PC-9 (cell line): ENCODE results near the gene SPARCL1. TPM values are rescaled to one million over a fixed set of nuclear protein-coding genes. Genes with fewer than 3 reads are reported as not detected.

Experiments used
- BruUV-seq: library from RNA; stranded (reverse); fragments of 400-500 nt; replicated peaks from 2 replicates; lab custom pipeline; 2021; lab: Mats Ljungman, UMichigan
- CTCF ChIA-PET: fragments of 300-600 bp; sonication (Branson Sonifier 250); formaldehyde crosslinking; loops from one replicate; lab custom pipeline; 2022; ENCODE audit warnings: antibody characterized with exemption; lab: Charles Lee
- POLR2A ChIA-PET: fragments of 300-600 bp; sonication (Branson Sonifier 250); formaldehyde crosslinking; loops from one replicate; lab custom pipeline; 2022; ENCODE audit warnings: antibody characterized with exemption; ENCODE audit not compliant: unreplicated experiment; lab: Charles Lee
- DNase-seq, 2 experiments: peaks; one replicate each; pipeline versions ENCODE4 v3.0.0 to v3.0.0-alpha.2; 2015 to 2022; ENCODE audit warnings: mixed read lengths in 1 of 2
- H2AFZ ChIP-seq: fragments of 200-600 bp; sonication (generic); 2 replicates; pipeline ENCODE4 v1.8.1; 2017; ENCODE audit warnings: antibody characterized with exemption
- H3F3A ChIP-seq: fragments of 200-600 bp; sonication (generic); 2 replicates; pipeline ENCODE4 v1.8.1; 2017; ENCODE audit warnings: antibody characterized with exemption, mild to moderate bottlenecking, low read depth; ENCODE audit not compliant: insufficient read depth
- H3K27ac ChIP-seq: fragments of 200-600 bp; sonication (generic); 2 replicates; pipeline ENCODE4 v1.6.1; 2016; ENCODE audit warnings: mixed run types
- H3K27me3 ChIP-seq: fragments of 200-600 bp; sonication (generic); 2 replicates; pipeline ENCODE4 v1.6.1; 2016; ENCODE audit warnings: low read depth, mixed run types; ENCODE audit not compliant: insufficient read depth
- H3K36me3 ChIP-seq: fragments of 200-600 bp; sonication (generic); 2 replicates; pipeline ENCODE4 v1.6.1; 2016; ENCODE audit warnings: low read depth, mixed run types
- H3K4me1 ChIP-seq: fragments of 200-600 bp; sonication (generic); replicated peaks from 2 replicates; pipeline ENCODE4 v1.6.1; 2016; ENCODE audit warnings: mixed run types; ENCODE audit not compliant: insufficient read depth
- H3K4me2 ChIP-seq: fragments of 200-600 bp; sonication (generic); 2 replicates; pipeline ENCODE4 v1.6.1; 2017; ENCODE audit warnings: mixed run types
- H3K4me3 ChIP-seq: fragments of 200-600 bp; sonication (generic); 2 replicates; pipeline ENCODE4 v1.6.1; 2016; ENCODE audit warnings: mixed run types
- H3K79me2 ChIP-seq: fragments of 200-600 bp; sonication (generic); 2 replicates; pipeline ENCODE4 v1.6.1; 2017; ENCODE audit warnings: low read depth, mixed run types
- H3K9me2 ChIP-seq: fragments of 200-600 bp; sonication (generic); 2 replicates; pipeline ENCODE4 v1.8.1; 2017; ENCODE audit warnings: mild to moderate bottlenecking; ENCODE audit not compliant: insufficient read depth
- H3K9me3 ChIP-seq: fragments of 200-600 bp; sonication (generic); 2 replicates; pipeline ENCODE4 v1.8.1; 2016; ENCODE audit warnings: low read depth; ENCODE audit not compliant: insufficient read depth
- H4K20me1 ChIP-seq: fragments of 200-600 bp; sonication (generic); 2 replicates; pipeline ENCODE4 v1.8.1; 2017; ENCODE audit not compliant: insufficient read depth
- CTCF ChIP-seq: fragments of 200-600 bp; sonication (generic); conservative IDR thresholded peaks from 2 replicates; pipeline ENCODE4 v1.6.1; 2017; ENCODE audit warnings: mixed run types, antibody characterized with exemption, mild to moderate bottlenecking, moderate library complexity
- EZH2 ChIP-seq: fragments of 200-600 bp; sonication (generic); IDR thresholded peaks from 2 replicates; pipeline ENCODE4 v1.8.0; 2017; ENCODE audit warnings: antibody characterized with exemption, low read depth
- intact Hi-C: fragments of 100-400 bp; cut with micrococcal nuclease; formaldehyde crosslinking; loops from one replicate; pipeline ENCODE4 v1.10.0; 2022; ENCODE audit not compliant: unreplicated experiment
- total RNA-seq: library from RNA; stranded (reverse); gene quantifications from 2 replicates; pipeline ENCODE4 v1.2.3, GENCODE V29; 2021

The SPARCL1 gene
- total RNA-seq, 1 experiment from 2014 or later: not detected

GRCh38 chr4:87541956-87542709 lies 13.0 kb upstream of the SPARCL1 start:
- H3K9me3 ChIP-seq: no peaks in the 10 kb centered on the region
- H4K20me1 ChIP-seq: no peaks in the 10 kb centered on the region
- BruUV-seq: no TSS peak
- H3K9me2 ChIP-seq: no peaks in the 10 kb centered on the region
- no peaks in the 10 kb centered on the region for H3F3A ChIP-seq
- H3K36me3 ChIP-seq: no peaks in the 10 kb centered on the region
- H3K27me3 ChIP-seq: no peaks in the 10 kb centered on the region
- H3K27ac ChIP-seq: no peak overlapping the region
- POLR2A ChIA-PET: no interaction called here
- CTCF ChIA-PET: interaction anchor here (0.7 kb wide), 1 partner anchor 914 kb away, joined by 3 read pairs; no protein-coding TSS in a partner anchor
- H3K79me2 ChIP-seq: no peaks in the 10 kb centered on the region
- no peak for DNase-seq
- intact Hi-C loops: loop anchor here (2.0 to 10.0 kb wide), 3 partner anchors 133 to 443 kb away; no protein-coding TSS in a partner anchor
- H3K4me3 ChIP-seq: no peak overlapping the region
- no peak for TF ChIP-seq CTCF
- TF ChIP-seq EZH2: no peak
- H3K4me1 ChIP-seq: no peaks in the 10 kb centered on the region
- no peak overlapping the region for H2AFZ ChIP-seq
- H3K4me2 ChIP-seq: no peak overlapping the region

- Histone ChIP-seq H3K9me3 (no peaks in the 10 kb centered on the region), H3K36me3 (no peaks in the 10 kb centered on the region), H3K27ac (no peak overlapping the region), H2AFZ (no peak overlapping the region), H3K27me3 (no peaks in the 10 kb centered on the region), H3F3A (no peaks in the 10 kb centered on the region), H3K4me1 (no peaks in the 10 kb centered on the region), H3K4me2 (no peak overlapping the region), H3K79me2 (no peaks in the 10 kb centered on the region), H3K9me2 (no peaks in the 10 kb centered on the region), H4K20me1 (no peaks in the 10 kb centered on the region), H3K4me3 (no peak overlapping the region)
- no peak for DNase-seq
- POLR2A ChIA-PET: interaction anchor here (0.6 kb wide), 1 partner anchor 650 kb away, joined by 8 read pairs; no protein-coding TSS in a partner anchor
- intact Hi-C loops: loop anchor here (10.0 kb wide), 2 partner anchors 133 to 443 kb away; no protein-coding TSS in a partner anchor
- CTCF ChIA-PET: no interaction called here
- no TSS peak for BruUV-seq
- TF ChIP-seq EZH2 (no peak), CTCF (no peak)
Measured at GRCh38 chr4:87541521-87541920, 12.3 kb upstream of the SPARCL1 start.

GRCh38 chr4:87540146-87541058 lies 11.2 kb upstream of the SPARCL1 start:
- no peak for TF ChIP-seq EZH2
- TF ChIP-seq CTCF: no peak
- Histone ChIP-seq H3K9me2 (no peaks in the 10 kb centered on the region), H3K27me3 (no peaks in the 10 kb centered on the region), H3K27ac (no peak overlapping the region), H4K20me1 (no peaks in the 10 kb centered on the region), H2AFZ (no peak overlapping the region), H3K36me3 (no peaks in the 10 kb centered on the region), H3K79me2 (no peaks in the 10 kb centered on the region), H3K4me3 (no peak overlapping the region), H3F3A (no peaks in the 10 kb centered on the region), H3K4me2 (no peak overlapping the region), H3K4me1 (no peaks in the 10 kb centered on the region), H3K9me3 (no peaks in the 10 kb centered on the region)
- ChIA-PET CTCF (no interaction called here), POLR2A (no interaction called here)
- DNase-seq: no peak
- intact Hi-C loops: loop anchor here (10.0 kb wide), 2 partner anchors 134 to 444 kb away; no protein-coding TSS in a partner anchor
- BruUV-seq: no TSS peak
